BE2C (cell line): ENCODE measurements around the gene ADGRV1.

Experiments used
- DNase-seq: peaks from one replicate; pipeline ENCODE4 v3.0.0-alpha.2; 2020
- H3K27me3 ChIP-seq: fragments of 250-450 bp; sonication (Bioruptor Pico); 2 replicates; pipeline ENCODE4 v1.5.1; 2020; ENCODE audit warnings: mild to moderate bottlenecking
- H3K36me3 ChIP-seq: fragments of 250-450 bp; sonication (Bioruptor Pico); 2 replicates; pipeline ENCODE4 v1.5.1; 2020; ENCODE audit warnings: mild to moderate bottlenecking
- H3K4me1 ChIP-seq: fragments of 250-450 bp; sonication (Bioruptor Pico); 2 replicates; pipeline ENCODE4 v1.5.1; 2020
- H3K4me3 ChIP-seq: 2 replicates; pipeline ENCODE4 v1.5.1; 2011; ENCODE audit warnings: low read depth, low read length
- H3K9me3 ChIP-seq: fragments of 250-450 bp; sonication (Bioruptor Pico); 2 replicates; pipeline ENCODE4 v1.5.1; 2020
- TF ChIP-seq, protein P1 (sequence below): IDR thresholded peaks from 2 replicates; pipeline ENCODE4 v1.5.1; 2012; ENCODE audit warnings: mild to moderate bottlenecking, low read depth, low read length

ADGRV1 gene

DNA sequence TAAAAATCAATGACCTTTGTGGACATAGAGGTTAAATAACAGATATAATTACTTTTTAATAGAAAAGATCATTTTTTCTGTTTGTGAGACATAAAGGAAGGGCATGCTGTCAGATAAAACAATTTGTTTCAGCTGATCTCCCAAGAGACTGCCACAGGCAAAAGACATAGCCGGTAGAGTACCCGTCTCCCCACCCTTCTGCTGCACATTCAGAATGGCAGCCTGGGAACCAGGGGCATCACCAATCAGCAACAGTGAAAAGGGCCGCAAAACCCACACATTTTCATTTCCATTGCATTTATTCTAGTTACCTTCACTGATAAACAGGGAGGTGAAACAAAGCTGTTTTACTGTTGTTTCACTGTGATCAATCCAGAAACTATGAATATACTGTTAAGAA, 466.9 kb downstream of the ADGRV1 start:
- H3K9me3 ChIP-seq, result no peaks in the 10 kb centered on the region
- no peaks in the 10 kb centered on the region for H3K27me3 ChIP-seq
- DNase-seq, result peak; percentile 55
- peaks cover 14% of the 10 kb centered on the region for H3K4me1 ChIP-seq
- no peaks in the 10 kb centered on the region for H3K36me3 ChIP-seq
- no peak overlapping the region for H3K4me3 ChIP-seq
- TF ChIP-seq, protein P1, sequence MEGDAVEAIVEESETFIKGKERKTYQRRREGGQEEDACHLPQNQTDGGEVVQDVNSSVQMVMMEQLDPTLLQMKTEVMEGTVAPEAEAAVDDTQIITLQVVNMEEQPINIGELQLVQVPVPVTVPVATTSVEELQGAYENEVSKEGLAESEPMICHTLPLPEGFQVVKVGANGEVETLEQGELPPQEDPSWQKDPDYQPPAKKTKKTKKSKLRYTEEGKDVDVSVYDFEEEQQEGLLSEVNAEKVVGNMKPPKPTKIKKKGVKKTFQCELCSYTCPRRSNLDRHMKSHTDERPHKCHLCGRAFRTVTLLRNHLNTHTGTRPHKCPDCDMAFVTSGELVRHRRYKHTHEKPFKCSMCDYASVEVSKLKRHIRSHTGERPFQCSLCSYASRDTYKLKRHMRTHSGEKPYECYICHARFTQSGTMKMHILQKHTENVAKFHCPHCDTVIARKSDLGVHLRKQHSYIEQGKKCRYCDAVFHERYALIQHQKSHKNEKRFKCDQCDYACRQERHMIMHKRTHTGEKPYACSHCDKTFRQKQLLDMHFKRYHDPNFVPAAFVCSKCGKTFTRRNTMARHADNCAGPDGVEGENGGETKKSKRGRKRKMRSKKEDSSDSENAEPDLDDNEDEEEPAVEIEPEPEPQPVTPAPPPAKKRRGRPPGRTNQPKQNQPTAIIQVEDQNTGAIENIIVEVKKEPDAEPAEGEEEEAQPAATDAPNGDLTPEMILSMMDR, result no peak

- TF ChIP-seq, protein P1, result no peak
- DNase-seq, result no peak
- Histone ChIP-seq H3K27me3 (no peaks in the 10 kb centered on the region), H3K36me3 (no peaks in the 10 kb centered on the region), H3K4me3 (no peak overlapping the region), H3K9me3 (no peaks in the 10 kb centered on the region), H3K4me1 (peaks cover 14% of the 10 kb centered on the region)
Observed at GRCh38 chr5:91025956-91026355, 467.4 kb downstream of the ADGRV1 start.

DNA sequence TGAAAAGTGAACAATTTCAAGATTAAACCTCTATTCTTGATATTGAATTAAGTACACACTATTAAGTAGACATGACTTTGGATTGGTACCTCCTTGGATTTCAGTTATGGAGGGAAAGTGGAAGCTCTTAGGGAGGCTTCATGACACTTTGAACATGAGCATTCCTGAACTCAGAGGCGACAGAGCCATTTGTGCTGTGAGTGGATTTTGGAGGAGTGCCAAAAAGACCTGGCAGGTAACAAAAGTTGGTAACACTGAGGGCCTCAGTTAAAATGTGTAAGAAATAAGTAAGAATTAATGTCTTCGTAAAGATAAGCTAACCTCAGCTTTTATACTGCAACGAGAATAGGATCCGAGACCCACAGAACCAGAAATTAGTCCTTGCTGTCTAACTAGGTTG, 467.9 kb downstream of the ADGRV1 start:
- TF ChIP-seq, protein P1, result no peak
- no peak overlapping the region for H3K4me3 ChIP-seq
- H3K36me3 ChIP-seq, result no peaks in the 10 kb centered on the region
- peaks cover 14% of the 10 kb centered on the region for H3K4me1 ChIP-seq
- DNase-seq, result no peak
- no peaks in the 10 kb centered on the region for H3K27me3 ChIP-seq
- H3K9me3 ChIP-seq, result no peaks in the 10 kb centered on the region

DNA sequence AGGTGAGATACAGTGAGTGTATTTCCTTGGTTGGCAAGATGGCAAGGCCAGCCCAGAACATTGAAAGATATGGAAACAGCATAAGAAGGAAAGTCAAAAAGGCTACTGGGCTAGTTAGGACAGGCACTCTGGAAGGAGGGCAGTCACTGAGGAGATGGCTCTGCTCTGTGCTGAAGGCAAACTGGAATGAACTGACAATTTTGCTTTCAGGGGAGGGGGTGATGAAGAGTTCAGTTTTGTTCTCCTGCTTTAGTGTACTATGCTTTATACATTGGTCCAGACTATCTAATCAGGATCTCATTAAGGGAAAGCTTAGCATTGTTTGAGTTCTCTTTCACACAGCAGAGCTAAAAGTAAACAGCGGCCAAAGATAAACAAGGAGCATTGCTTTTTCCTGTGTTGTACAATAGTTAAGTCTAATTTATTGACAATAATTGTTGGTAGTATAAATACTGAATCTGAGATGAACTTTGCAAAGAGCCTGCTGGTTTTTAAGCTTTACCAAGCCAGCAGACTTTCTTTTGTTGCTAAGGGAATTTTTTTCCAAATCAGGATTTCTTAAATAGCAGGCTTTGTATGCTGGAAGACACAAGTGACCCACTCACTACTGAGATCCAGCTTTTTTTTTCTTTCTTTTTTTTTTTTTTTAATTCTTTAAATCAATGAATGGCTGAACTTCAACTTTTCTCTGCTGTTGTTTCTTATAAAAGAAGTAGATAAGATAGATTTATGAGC, 469.0 kb downstream of the ADGRV1 start:
- Histone ChIP-seq H3K27me3 (no peaks in the 10 kb centered on the region), H3K4me1 (peaks cover 14% of the 10 kb centered on the region), H3K9me3 (no peaks in the 10 kb centered on the region), H3K4me3 (no peak overlapping the region), H3K36me3 (no peaks in the 10 kb centered on the region)
- TF ChIP-seq, protein P1, result no peak
- DNase-seq, result no peak

GRCh38 chr5:91028499-91028956, 469.9 kb downstream of the ADGRV1 start:
- Histone ChIP-seq H3K4me3 (no peak overlapping the region), H3K36me3 (no peaks in the 10 kb centered on the region), H3K4me1 (peaks cover 14% of the 10 kb centered on the region), H3K9me3 (no peaks in the 10 kb centered on the region), H3K27me3 (no peaks in the 10 kb centered on the region)
- TF ChIP-seq, protein P1, result no peak
- DNase-seq, result no peak
